GM19463 (cell line): ENCODE data around the gene RIMS3.

ENCODE experiments used
- ATAC-seq: cut with Tn5 transposase; IDR thresholded peaks from one replicate; pipeline ENCODE4 v1.9.1; 2021; ENCODE audit warnings: mild to moderate bottlenecking, moderate library complexity; ENCODE audit not compliant: unreplicated experiment

RIMS3 gene

DNA sequence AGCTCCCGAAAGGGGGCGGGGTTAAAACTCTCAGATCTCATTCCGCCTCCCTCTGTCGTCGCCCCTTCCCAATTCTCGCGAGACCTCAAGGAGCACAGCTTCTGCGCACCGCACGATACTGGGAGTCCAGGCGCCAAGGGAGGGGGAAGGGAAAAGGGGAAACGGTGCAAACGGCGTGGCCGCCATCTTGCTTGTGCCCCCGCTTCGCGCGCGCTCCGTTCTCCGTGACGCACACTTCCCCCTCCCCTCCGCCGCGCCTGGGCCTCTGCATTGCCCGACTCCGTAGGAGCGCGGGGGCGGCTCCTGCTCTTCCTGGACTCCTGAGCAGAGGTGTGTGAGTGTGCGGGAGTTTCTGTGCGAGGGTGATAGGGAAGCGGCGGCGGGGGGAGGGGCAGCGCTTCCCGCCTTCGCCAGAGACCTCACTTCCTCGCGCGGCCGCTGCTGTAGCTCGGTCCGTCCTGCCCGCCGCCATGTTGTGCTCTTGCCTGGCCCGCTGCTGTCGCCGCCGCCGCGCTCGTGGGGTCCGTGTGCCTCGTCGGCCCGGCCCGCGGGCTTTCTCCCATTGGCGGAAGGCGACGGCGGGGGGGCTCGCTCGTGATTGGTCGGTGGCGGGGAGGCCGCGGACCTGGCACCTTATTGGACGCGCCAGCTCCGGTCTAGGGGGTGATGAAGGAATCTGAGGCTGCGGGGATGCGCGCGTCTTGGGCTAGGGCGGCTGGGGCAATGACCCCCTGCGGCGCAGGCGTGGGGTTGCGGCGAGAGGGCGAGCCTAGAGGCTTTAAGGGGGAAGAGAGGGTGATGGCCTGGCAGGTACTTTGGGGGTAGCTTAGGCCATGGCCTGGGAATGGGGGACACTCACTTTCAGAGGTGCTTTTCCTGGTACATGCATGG lies 26.3 kb upstream of the RIMS3 start, which contains the start of gene NFYC:
TSS of gene NFYC (plus strand) at position 167 of the 891 bp plus-strand sequence. CDS start 47,140 bp downstream, outside the sequence.
- peak; percentile 74 for ATAC-seq

DNA sequence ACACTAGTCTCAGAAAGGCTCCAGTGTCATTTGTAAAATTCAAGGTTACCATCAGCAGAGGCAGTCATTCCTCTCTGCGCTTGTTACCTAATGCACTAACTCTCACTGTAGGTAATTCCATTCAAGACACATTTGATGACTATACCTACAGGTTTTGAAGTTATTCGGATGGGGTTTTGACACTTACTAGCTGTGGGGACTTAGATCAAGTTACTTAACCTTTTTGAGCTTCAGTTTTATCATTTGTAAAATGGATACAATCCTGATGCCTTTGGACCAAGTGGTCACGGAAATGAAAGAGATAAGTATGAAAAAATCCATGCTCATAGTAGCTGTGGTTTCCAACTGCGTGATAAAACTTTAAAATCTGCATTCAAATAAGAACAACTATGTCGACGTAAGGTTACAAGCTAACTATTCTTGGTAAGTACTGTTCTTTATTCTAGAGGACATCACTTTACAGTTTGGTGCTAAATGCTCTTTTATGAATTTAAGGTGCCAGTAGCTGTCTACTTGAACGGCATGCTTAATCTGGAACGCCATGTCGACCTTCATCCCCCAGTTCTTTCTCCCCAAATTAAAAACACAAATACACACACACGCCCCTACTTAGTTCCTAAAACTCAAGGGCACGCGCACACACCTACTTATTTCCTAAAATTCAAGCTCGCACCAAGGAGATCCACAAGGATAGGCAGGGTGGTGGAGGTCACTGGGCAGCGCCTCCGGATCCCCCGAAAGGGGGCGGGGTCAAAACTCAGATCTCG lies 25.5 kb upstream of the RIMS3 start:
- ATAC-seq: no peak

DNA sequence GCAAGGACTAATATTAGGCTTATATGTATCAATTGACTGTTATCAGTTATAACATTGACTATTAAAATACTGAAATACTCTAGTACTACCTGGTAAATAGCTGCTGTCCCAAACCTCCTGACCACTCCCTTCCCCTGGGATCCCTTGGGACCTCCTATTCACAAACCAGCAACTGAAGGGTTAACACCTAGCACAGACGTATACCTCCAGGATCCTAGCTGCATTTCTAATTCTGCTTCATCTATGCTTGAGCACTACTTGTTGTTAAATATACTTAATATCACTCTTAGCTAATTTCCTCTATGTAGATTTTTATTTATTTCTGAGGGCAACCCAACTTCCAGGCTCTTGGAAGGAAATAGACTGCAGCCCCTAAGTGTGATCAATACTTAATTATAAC lies 24.3 kb upstream of the RIMS3 start:
- ATAC-seq: no peak

DNA sequence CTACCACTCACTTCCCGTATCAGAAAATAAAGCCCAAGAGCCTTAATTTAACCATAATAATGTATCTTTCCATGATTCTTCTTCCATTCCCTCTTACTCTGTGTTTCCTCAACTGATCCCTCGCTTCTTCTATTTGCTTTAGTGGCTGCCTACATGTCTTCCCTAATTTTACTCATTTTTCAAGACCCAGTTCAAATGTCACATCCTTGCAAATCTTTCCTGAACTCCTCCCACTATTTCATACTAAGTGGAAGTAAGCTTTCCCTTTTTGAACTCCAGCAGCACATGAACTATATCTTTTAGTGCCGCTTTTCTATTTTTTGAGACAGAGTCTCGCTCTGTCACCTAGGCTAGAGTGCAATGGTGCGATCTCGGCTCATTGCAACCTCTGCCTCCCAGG lies 22.2 kb upstream of the RIMS3 start:
- no peak for ATAC-seq

DNA sequence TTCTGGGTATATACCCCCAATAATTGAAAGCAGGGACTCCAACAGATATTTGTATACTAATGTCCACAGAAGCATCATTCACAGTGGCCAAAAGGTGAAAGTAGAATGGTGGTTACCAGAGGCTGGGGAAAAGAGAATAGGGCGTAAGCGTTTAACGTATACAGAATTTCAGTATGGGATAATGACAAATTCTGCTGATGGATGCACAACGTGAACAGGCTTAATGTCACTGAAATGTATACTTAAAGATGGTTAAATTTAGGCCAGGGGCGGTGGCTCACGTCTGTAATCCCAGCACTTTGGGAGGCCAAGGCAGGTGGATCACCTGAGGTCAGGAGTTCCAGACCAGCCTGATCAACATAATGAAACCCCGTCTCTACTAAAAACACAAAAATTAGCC lies 21.6 kb upstream of the RIMS3 start:
- no peak for ATAC-seq

DNA sequence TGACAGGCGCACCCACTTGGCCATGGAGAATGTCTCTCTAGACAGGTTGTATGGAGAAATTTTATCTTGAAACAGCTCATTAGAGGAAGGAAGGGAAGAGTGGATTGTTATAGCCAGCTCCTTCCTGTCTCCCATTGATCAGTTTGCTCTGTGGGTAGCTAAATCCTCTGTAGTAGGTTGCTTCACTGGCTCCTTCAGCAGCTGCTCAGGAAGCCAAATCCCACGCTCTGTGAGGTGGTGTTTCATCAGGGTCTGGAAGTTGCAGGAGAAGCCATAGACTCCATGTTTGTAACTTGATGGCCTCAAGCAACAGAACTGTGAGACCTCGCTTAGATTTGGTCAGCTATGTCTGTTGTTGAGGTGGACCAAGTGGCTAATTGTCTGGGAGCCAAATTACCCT lies 19.2 kb upstream of the RIMS3 start:
- ATAC-seq: no peak

DNA sequence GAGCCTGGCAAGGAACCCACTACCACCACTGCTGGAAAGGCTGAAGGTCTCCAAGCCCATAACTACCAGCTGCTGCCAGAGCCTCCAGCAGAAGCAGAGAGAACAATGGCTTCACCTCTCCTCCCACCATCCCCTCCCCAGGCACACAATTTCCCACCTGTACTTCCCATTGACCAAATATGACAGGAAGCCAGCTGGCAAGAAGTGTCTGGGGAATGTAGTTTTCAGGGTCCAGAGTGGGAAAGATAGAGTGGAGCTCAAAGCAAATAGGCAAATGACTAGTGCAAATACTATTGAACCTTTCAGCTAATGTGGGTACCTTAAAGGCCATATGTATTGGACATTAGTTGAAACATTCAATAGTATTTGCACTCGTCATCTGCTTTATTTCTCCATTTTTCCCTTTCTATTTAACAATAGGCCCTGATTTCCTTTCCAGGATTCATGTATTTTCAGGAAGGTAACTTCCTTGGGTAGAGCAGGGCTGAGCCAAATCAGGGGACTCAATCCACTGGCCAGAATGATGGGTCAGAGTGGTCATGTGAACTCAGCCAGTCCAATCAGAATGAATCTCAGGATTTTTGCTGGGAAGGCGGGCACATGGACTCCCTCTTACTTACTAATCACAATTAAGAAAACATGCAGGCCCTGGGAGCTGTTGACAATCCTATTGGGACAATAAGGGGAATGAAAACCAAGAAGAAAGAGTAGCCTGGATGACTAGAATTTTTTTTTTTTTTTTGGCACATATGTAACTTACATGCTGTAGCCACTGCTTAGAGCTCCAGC lies 13.9 kb upstream of the RIMS3 start:
- ATAC-seq: no peak

DNA sequence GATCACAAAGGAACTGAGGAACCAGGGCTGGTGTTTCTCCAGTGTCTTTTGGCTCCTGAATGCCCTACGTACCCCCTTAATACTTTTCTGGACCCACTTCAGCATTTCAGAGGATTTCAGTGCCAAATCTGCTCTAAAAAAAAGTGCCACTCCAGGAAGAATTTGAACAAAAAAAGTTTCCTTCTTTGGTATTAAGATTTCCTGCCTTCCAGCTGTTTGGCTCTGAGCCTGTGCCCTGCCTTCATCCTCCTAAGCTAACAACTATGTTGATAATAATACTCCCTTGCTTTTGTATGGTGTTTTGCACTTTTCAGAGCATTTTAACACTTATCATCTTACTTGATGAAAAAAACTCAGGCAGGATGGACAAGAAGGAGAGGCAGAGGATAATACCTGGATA lies 11.0 kb upstream of the RIMS3 start:
- ATAC-seq: no peak

DNA sequence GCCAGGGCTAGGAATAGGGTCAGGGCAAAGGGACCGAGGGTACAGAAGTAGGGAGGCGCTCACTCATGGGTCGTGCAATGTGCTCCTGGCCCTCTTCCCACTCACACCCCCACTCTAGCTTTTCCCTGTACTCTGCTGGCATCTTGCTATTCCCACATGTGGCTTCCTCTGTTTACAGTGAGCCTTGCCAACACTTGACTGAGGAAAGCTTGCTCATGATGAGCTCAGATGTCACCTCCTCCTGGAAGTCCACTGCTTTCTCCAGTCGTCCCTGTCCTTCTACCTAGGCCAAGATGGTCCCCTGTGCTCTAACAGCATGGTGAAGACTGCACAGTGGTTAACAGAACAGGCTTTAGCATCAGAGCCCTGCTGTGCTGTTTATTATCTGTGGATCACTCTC lies 8.0 kb upstream of the RIMS3 start:
- ATAC-seq: no peak

DNA sequence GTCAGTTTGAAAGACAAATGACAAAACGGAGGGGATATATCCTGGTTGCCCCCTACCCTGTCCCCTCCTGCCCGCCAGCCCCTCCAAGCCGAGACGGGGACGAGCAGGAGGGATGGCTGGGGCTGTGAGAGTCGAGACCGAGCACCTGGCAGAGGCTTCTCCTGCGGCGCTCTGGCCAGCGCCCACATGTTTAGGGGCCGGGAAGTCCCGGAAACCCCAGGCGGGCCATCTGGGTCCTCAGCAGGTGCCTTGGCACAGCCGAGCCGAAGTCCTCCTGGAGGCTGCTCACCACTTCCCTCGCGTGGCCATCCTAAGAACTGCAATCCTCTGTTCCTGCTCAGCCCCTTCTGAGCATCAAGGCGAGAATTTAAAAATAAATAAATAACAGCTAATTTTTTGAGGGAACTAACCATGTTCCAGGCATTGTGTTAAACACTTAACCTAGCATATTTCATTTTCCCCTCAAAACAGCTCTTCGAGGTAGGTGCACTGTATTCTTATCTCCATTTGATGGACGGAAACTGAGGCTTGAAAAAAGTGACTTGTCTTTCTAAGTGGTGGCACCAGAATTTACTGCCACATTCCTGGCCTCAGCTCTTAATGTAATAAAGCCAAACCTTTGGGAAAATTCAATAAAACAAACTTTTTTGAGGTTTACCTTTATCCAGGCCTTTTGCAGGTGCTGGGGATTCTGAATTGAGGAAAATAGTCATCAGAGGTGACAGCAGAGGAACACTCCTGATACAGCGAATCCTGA lies 3.5 kb upstream of the RIMS3 start:
- peak; percentile 52 for ATAC-seq

DNA sequence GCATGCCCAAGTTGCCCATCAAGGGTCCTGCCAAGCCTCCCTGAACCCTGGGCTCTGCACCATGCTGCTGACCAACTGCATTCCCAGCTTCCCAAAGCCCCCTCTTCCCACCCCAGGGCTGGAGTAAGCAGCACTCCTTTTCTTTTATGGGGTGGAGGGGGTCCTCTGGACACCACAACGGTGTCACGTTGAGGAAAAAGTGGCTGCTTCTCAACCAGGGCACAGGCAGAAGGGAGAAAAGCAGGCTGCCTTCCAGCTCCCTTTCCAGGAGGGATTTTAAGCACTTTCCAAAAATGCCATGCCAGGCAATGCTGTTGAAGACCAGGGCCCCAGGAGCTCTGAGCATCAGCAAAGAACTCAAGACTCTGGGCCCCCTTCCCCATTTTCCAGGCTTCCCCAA lies 691 bp downstream of the RIMS3 start:
- no peak for ATAC-seq

DNA sequence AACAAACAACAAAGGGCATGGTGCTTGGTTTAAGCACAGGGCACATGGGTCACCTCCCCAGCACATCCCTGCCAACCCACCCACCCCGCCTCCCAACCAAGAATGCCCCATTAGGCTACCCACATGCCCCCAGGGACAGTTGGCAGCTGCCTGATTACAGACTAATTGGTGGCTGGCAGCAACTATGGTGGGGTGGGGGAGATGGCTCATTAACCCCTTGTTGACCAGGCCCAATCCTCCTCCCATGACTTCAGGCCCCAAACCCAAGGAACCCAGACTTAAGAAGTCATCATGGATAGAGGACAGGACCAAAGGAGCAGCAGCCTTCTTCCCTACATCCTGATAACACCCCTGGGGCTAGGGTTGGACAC lies 1.3 kb downstream of the RIMS3 start:
- no peak for ATAC-seq

DNA sequence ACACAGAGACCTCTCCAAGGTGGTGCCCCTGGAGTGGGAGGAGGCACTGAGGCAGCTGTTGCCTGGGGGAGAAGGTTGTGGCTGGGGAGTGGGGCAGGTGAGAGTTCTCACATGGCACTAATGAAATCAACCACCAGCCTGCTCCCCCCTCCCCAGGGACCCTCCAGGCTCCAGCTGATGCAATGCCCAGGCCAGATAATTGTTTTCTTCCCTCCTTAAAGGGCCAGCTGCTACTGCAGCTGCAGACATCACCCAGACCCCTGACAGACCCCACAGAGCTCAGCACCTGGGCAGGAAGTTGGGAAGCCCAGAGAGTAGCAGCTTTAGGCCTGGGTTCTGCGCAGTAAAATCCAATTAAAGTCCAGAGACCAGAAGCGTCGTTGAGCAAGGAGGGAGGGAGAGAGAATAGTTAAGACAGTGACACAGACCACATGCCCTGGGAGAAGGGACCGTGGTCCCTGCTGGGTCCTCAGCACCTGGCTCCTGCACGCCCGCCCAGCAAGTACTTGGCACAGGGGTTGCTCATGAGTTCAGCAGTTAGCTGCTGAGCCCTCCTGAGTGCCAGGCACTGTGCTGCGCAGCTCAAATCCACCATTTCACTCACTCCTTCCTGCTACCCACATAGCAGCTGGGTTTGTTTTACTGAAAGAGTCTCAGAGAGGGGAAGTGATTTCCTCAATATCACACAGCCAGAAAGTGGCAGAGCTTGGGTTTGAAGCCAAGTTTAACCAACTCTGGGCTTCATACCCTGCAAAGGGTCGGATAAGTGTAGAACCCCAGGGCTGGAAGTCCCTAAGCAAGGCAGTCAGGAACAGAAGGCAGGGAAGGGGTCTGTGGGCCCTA lies 1.9 kb downstream of the RIMS3 start:
- ATAC-seq: no peak

DNA sequence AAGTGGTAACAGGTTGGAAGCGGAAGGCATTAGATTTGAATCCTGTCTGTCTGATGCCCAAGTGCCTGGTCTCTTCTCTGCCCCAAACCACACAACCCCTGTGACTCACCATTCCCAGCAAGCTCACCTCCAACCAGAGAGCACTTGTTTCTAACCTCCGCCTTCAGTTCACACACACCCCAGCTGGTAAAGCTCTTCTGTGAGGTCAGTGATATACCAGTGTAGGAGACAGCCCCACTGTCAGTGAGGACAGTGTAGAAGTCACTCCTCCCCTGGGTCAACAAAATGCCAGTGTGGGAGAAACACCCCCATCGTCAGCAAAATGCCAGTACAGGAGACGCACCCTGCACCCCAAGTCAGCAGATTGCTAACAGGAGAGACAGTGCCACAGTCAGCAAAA lies 2.6 kb downstream of the RIMS3 start:
- ATAC-seq: no peak

DNA sequence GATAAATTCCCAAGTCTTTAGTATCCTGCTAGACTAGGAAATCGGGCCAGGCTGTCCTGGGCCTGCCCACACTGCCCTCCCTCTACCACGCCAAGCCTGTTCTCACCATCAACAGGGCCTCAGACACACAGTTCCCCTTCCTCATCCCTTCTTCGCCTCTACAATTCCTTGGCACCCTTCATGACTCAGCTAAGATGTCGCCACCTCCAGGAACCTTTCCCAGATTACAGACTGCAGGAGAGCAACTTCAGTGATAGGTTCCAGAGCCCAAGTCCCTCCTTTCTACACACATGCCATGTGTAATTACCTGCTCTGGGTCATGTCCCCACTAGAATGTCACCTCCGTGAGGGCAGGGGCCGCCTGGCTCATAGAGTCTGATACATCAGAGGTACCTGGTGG lies 3.3 kb downstream of the RIMS3 start:
- ATAC-seq: no peak

DNA sequence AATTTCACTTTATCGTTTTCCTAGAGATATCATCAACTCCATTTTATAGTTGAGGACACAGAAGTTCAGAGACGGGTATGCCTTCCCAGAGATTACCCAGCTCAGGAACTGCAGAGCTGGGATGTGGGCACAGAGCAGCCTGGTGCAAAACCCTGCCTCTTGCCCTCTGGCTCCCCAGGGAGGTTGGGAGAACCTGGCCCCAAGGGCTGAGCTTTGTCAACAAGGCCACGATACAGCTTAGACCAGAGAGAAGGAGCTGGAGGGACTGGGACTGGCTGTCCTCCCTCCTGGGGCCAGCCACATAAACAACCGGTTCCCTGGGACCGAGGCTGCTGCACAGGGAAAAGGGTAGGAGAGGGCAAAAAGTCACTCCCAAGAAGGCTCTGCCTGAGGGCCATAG lies 3.8 kb downstream of the RIMS3 start:
- ATAC-seq: no peak

DNA sequence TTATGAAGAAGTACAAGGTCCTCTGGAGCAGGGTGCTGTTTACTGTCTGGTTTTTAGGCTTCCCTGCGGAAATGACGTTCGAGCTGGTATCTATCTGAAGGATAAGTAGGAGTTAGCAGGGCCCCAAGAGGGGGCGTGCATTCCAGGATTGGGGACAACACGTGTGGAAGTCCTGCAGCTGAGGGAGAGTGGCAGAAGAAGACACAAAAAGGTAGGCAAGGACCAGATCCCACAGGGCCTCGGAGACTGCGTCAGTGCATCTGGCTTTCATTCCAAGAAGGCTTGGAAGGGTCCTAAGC lies 5.9 kb downstream of the RIMS3 start:
- no peak for ATAC-seq

DNA sequence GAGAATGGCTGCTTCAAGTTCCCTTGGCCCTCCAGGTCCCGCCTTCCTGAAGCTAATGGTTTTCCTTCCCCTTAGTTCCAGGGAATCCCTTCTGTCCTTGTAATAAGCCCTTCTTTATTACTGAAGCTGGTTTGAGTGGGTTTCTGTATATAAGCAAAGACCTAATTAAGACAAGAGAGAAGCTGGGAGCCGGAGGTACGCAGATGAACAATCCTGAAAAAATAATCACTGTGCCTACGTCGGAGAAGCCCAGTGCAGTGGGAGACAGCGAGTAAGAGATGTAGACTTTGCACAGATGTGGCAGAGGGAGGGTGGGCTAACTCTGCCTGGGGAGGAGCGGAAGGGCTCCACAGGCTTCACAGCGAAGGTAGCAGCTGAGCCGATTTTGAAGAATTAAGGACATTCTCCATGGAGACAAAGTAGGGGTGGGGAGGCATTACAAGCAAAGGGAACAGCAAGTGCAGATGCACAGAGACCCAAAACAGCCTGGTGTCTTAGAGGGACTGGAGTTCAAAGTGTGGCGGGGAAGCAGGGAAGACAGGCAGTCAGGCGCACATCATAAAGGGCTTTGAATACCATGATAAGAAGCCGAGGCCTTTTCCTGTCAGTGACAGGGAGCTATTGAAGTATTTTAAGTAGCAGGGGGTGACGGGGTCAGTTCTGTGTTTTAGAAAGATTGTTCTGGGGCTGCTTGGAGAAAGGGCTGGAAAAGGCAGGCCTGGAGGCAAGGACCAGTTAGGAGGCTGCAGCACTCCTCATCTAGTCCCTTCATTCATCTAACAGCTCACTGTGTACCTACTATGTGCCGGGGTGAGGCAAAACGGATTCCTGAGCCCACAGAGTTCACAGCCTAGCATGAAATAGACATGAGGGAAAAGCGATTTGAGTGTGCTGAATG lies 6.5 kb downstream of the RIMS3 start:
- ATAC-seq: no peak

DNA sequence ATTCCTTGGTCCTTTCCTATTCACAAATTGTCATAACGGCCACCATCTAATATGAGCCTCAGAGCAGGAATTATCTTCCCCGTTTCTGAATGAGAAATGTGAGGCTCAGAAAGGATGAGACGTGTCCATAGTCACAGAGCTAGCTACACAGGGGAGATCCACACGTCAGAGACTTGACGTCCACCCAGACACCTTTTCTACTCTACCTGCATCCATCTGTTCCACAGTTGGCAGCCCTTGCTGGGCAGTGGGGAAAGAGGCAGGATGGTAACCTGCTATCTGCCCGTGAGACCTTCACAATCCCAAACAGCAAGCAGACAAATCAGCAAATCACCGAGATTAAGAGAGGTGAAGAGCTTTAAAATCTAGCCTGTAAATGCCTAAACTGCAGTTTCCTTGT lies 8.4 kb downstream of the RIMS3 start:
- no peak for ATAC-seq
